ENCODE results near the gene TGFA.
"Not testable (repeated sequence)": the region's sequence is repeated elsewhere in the genome, so short reads cannot be mapped to it uniquely, and the experiment has no call there.

Gene TGFA

DNA sequence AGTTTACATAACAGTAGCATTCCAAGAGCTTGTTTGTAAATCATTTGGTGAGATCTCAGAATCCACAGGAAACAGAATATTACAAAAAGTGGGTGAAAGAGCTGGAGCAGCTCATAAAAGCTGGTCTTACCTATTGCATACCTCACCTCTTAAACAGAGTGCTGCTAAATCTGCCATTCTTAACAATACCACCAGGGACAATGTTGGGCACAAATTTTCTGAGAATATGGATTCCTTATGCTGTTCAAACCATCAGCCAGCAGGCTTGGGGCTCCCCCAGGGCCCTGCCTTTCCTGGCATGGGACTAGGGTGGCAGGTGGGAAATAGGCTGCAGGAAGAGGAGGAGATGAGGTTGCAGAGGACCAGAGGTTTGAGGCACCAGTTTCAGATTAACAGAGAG lies 55.6 kb downstream of the TGFA start:
- peak; percentile 85 for DNase-seq

DNA sequence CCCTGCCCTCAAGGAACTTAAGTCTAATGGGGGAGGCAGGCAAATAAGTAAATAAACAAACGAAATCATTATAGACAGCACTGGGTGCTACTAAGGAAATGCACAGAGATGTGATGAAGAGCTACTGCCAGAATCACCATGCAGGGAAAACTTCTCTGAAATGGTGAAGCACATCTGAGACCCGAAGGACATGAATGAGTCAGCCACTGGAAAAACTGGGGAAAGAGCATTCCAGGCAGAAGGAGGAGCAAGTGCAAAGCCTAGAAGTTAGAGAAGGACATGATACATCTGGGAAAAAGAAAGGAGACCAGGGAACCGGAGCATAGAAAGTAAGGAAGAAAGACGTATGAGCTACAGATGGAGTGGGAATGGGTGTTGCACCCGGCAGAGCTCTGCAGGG lies 56.8 kb downstream of the TGFA start:
- DNase-seq = no peak

DNA sequence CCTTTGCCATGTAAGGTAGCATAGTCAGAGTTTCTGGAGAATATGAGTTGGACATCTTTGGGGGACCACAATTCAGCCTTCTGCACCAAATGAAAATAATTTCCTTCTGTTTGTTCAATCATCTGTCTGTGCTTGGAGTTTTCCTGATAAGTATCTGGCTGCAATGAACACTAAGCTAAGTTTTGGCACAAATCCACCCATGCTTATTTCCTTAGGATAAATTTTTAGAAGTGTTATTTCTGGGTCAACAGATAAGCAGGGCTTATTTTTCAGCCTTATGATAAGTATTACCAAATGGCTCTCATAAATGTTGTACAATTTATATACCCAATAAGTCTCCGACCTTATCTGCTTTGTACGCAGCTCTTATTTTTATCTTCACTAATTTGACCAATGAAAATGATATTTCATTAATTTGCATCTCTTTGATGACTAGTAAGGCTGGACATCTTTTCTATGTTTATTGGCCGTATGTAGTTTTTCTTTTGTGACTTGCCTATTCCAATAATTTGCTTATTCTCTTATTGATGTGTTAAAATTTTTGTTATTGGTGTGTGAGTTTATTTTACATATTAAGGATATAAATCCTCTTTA lies 59.2 kb downstream of the TGFA start:
- no peak for DNase-seq

GRCh38 chr2:70490381-70490780 lies 63.2 kb downstream of the TGFA start:
- no peak for DNase-seq

GRCh38 chr2:70489165-70489564 lies 64.5 kb downstream of the TGFA start:
- no peak for DNase-seq

DNA sequence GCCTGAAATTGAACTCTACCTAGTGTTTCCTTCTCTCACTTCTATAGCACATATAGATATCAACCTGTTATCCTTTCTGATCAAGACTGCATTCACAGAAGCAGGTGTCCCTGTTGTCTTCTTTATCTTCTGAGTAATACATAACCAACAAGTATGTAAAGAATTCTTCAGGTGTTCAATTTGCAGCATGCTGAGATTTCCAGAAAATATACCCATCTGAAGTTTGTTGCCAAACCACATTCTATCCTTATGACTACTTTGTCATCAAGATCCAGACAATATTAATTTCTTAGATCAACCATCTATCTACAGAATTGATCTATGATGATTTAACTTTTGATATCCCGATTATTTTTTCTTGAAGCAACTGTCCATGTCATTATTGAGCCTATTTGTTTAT lies 69.5 kb downstream of the TGFA start:
- no peak for DNase-seq

DNA sequence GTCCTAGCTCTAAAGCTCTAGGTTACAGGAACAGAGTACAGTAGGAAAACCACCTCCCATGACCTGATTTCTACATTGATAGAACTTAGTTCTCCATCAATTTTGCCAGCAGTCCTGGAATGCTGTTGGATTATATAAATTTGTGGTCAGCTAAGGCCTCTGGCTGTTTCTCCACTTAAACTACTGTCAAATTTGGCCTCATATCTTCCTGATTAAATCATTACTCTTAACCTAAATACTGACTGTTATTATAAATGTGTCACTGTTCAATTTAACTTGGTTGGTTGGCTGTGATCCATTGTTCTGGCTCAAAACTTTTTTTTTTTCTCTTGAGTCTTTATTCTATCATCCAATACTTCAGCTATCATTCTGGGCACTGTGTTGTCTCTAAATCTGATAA lies 71.2 kb downstream of the TGFA start:
- no peak for DNase-seq

DNA sequence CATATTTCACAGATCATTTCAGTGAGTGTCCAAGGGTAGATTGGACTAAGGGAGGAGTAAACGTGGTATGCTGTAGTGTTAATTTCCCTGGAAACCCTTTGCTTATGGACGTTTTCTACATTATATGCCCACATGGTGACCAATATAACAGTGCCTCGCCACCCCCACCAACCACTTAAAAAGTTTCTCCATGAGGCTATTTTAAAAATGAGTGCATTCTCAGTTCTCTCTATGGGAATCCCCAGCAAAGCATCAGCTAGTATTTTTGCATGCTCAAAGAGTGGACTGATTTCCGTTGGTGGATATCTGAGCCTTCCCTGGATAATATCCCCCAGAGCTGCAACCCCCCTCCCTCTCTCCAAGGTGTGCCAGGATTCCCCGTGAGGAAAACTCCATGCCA lies 73.2 kb downstream of the TGFA start:
- DNase-seq = peak; percentile 70

DNA sequence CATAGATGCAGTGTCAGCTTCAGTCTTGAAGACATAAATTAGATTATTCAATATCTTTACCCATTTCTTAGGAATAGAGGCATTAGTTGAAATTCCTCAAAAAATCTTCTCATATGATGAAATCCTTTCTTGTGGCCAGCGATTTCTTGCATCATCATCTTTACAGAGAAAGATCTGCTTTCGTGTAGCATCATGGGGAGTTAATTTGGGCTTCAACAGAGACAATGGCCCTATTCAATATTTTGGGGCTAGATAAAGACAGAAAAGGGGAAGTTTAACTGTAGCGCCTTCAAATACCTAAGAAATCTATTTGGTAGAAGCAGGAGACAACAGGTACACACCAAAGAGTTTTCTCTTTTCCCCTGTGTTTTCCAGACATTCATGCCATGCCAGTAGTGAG lies 73.8 kb downstream of the TGFA start:
- DNase-seq = no peak

GRCh38 chr2:70477441-70477844 lies 76.2 kb downstream of the TGFA start:
- no peak for DNase-seq

- DNase-seq = no peak
These were observed 78.4 kb downstream of the TGFA start for GRCh38 chr2:70475266-70475665.

DNA sequence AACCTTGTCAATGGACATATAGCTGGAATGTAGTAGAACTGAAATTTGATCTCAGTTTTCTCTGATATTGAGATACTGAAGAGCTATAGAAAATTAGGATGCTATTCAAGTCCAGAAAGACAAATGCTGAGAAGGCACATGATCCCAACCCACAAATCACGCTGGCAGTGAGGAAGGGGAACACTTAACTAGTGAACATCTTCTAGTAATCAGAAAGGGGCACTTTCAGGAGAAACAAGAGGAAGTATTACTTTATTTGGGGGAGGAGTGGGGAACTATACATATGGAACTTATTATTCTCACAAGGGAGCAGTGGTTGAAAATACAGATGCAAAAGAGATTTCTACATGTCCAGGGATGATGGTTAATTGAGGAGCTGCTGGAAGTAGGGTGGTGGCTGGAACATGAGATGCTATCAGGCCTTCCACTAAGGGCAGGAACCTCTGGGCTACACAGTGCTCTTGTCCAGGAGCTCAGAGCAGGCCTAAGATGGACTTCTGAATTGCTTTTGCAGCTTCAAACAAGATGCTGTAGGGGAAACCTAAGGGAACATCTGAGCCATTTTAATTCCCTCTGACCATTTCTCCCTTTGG lies 79.3 kb downstream of the TGFA start:
- DNase-seq = no peak

GRCh38 chr2:70473101-70473722 lies 80.4 kb downstream of the TGFA start:
- DNase-seq = no peak

DNA sequence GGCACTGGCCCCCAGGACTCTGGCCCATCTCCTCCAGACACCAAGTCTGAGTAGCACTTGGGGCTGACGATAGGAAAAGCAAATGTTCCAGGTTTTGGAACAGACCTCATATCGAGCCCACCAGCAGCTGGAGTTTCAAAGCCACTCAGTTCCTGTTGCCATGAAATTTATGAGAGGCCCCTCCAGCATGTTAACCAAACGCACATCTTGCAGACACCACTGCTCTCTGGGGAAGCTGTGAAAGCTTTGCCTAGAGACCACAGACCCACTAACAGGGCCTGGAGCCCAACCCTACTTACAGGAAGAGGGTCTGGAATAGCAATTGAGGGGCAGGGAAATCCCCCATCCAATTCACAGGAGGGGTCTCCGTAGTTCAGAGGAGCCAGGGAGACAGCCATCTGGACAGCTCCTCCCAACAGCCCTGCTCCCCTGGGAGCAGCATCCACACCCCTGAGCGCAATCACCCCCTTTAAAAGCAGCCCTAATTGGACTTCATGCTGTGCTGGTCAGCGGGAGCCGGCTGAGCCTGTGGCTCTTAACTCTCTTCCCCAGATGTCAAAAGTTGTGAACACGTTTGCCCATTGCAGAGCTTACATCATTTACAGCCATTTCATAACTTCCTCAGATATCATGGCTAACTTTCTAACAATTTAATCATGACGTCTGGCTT lies 81.3 kb downstream of the TGFA start:
- no peak for DNase-seq

DNA sequence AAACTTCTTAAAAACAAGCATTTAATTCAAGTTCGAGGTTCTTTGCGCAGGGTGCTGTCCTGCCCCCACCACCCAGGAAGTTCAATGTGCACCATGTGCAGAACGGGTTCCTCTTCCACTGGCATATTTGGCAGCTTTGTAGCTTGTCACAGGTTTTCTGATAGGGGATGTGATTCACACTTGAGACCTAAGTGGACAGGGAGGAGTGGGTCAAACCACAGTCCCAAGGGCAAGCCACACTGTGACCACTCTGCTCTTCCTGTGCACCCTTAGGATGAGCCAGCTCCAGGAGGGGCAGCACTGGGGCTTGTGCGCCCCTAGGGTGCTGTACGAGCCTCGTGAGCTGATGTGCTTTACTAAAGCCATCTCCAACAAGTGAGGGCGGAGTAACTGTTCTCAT lies 82.5 kb downstream of the TGFA start:
- no peak for DNase-seq

GRCh38 chr2:70469961-70470360 lies 83.7 kb downstream of the TGFA start:
- DNase-seq = no peak

GRCh38 chr2:70469435-70469834 lies 84.2 kb downstream of the TGFA start:
- DNase-seq = no peak

- no peak for DNase-seq
These were observed 84.7 kb downstream of the TGFA start for GRCh38 chr2:70468878-70469277.

DNA sequence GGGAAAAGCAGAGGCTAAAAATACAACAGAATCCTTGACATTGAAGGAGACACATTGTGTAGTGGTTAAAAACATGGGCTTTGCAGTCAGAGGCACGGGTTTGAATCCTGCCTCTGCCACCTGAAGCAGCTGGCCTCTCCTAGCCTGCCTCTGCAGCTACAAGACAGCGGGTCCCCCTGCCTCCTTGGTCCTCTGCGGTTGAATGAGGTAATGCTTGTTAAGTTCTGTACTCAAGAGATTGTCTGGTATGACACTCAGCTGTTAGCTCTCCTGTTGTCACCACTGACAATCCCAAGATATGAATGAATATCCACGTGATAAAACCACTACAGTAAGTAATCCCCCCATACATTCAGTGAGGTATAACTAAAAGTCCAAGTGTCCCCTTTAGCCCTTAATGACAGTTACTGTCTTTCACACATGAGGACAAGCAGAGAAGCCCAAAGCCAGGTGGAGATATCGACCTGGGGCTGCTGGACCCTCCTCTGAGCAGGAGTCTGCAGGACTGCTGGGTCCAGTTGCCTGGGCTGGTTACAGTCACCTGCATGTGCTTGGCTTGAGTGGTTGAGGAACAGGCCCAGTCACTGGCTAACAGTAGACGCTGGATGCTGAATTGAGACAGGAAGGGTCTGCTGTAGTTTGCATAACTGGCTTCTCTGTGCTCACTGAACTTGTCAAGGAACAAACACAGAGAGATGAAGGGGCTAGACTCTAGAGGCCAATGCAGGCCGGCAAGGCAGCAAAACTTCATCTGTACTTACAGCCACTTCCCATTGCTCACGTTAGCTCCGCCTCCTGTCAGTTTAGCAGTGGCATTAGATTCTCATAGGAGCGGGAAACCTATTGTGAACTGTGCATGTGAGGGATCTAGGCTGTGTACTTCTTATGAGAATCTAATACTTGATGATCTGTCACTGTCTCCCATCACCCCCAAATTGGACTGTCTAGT lies 85.5 kb downstream of the TGFA start:
- DNase-seq = no peak

GRCh38 chr2:70467237-70467636 lies 86.4 kb downstream of the TGFA start:
- no peak for DNase-seq

GRCh38 chr2:70466647-70467046 lies 87.0 kb downstream of the TGFA start:
- not testable (repeated sequence) for DNase-seq

- no peak for DNase-seq
These were observed 89.6 kb downstream of the TGFA start for GRCh38 chr2:70463997-70464396.

DNA sequence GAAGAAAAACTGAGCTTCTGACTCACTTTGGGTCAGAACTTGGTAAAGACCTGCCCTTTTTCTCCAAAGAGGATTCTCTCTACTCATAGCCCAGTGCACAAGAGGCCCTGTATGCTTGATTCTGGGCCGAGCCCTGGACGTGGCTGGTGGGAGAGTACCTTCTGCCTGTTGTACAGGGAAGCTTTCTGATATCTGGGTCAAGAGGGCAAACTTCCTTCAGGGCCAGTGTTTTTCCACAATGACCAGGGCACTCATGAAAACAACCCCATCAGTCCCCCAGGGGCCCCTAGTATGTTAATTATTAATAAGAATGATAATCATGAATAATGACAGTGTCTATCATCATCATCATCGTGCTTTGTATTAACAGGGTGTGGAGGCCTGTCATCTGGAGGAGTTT lies 90.0 kb downstream of the TGFA start:
- no peak for DNase-seq
